K562 (cell line): ENCODE measurements around the gene STAG2. TPM values are rescaled to one million over a fixed set of nuclear protein-coding genes. Genes with fewer than 3 reads are reported as not detected.

Source experiments
- ATAC-seq: fragments of 200-7000 bp; cut with Tn5 transposase; 3 replicates; pipeline ENCODE4 v1.9.1; 2020; ENCODE audit warnings: moderate library complexity
- BruUV-seq: library from RNA; stranded (reverse); fragments of 400-500 nt; replicated peaks from 2 replicates; lab custom pipeline; 2021; lab: Mats Ljungman, UMichigan
- CTCF ChIA-PET: fragments of 300-600 bp; formaldehyde crosslinking; extraction: SDS; loops from one replicate; lab custom pipeline; 2021; ENCODE audit warnings: low intra/inter-chr PET ratio; lab: Yijun Ruan, JAX
- POLR2A ChIA-PET: fragments of 300-600, 350-650 bp; sonication (Branson Sonifier 250); formaldehyde crosslinking; extraction: SDS; loops from one replicate; lab custom pipeline; 2021; ENCODE audit warnings: antibody characterized with exemption, inconsistent platforms; lab: Yijun Ruan, JAX
- DNase-seq, 4 experiments: peaks; one replicate each; pipeline versions ENCODE4 v3.0.0 to v3.0.0-alpha.2; 2011 to 2018; ENCODE audit warnings: low spot score in 3 of 4, mixed read lengths in 3 of 4; ENCODE audit errors: extremely low read depth in 1 of 4
- FAIRE-seq: peaks from 2 replicates; lab custom pipeline; 2011; peaks lifted over from hg19 to GRCh38; lab: Jason Lieb, UNC
- H2AFZ ChIP-seq: 2 replicates; pipeline ENCODE4 v1.6.0; 2011; ENCODE audit warnings: low read depth, low read length, control low read depth, inconsistent platforms
- H3K27ac ChIP-seq: fragments of 200-600 bp; 3 replicates; pipeline ENCODE4 v1.8.0; 2011; ENCODE audit warnings: low read depth, mild to moderate bottlenecking, control low read depth, inconsistent platforms, low read length, moderate library complexity, mixed read lengths; ENCODE audit errors: extremely low read depth
- H3K27me3 ChIP-seq, 2 experiments: fragments of 300-600 bp in 1 of 2; 2 replicates in 1 of 2; 3 replicates in 1 of 2; pipeline versions ENCODE4 v1.6.0 to v1.8.0; 2011; ENCODE audit warnings: inconsistent platforms in 2 of 2, low read length in 2 of 2, mild to moderate bottlenecking in 1 of 2, mixed read lengths in 1 of 2, moderate library complexity in 1 of 2; ENCODE audit not compliant: control insufficient read depth in 2 of 2, insufficient read depth in 2 of 2
- H3K36me3 ChIP-seq: fragments of 300-600 bp; 3 replicates; pipeline ENCODE4 v1.8.0; 2011; ENCODE audit warnings: mild to moderate bottlenecking, low read length, inconsistent platforms; ENCODE audit not compliant: control insufficient read depth, insufficient read depth
- H3K4me1 ChIP-seq, 2 experiments: fragments of 200-600 bp in 1 of 2; replicated peaks in 1 of 2; 2 replicates in 1 of 2; 3 replicates in 1 of 2; pipeline versions ENCODE4 v1.5.1 to v1.8.0; 2011; ENCODE audit warnings: inconsistent platforms in 2 of 2, low read length in 2 of 2, mild to moderate bottlenecking in 1 of 2, mixed read lengths in 1 of 2, moderate library complexity in 1 of 2; ENCODE audit not compliant: control insufficient read depth in 2 of 2, insufficient read depth in 2 of 2
- H3K4me2 ChIP-seq: 2 replicates; pipeline ENCODE4 v1.6.1; 2011; ENCODE audit warnings: low read length, control low read depth, inconsistent platforms, mixed read lengths; ENCODE audit not compliant: insufficient read depth
- H3K4me3 ChIP-seq: fragments of 200-600 bp; sonication (generic), shearing (Covaris generic); 2 replicates; pipeline ENCODE4 v1.5.1; 2016; ENCODE audit warnings: control low read depth, inconsistent platforms
- H3K79me2 ChIP-seq: fragments of 200-600 bp; 3 replicates; pipeline ENCODE4 v1.8.0; 2011; ENCODE audit warnings: low read length, inconsistent platforms; ENCODE audit not compliant: control insufficient read depth, insufficient read depth
- H3K9ac ChIP-seq, 2 experiments: 2 replicates each; pipeline versions ENCODE4 v1.6.0 to v1.6.1; 2011; ENCODE audit warnings: low read depth in 2 of 2, low read length in 2 of 2, control low read depth in 1 of 2, inconsistent platforms in 1 of 2, mild to moderate bottlenecking in 1 of 2, mixed read lengths in 1 of 2; ENCODE audit not compliant: insufficient read depth in 1 of 2
- H3K9me1 ChIP-seq: one replicate; pipeline ENCODE4 v1.6.0; 2011; ENCODE audit warnings: inconsistent platforms, mild to moderate bottlenecking, low read length, moderate library complexity; ENCODE audit not compliant: control insufficient read depth, insufficient read depth
- H3K9me3 ChIP-seq: replicated peaks from 2 replicates; pipeline ENCODE4 v1.5.1; 2011; ENCODE audit warnings: low read depth, low read length, inconsistent platforms; ENCODE audit not compliant: control insufficient read depth, insufficient read depth
- H4K20me1 ChIP-seq: replicated peaks from 2 replicates; pipeline ENCODE4 v1.6.1; 2011; ENCODE audit warnings: low read length, inconsistent platforms, mixed read lengths; ENCODE audit not compliant: control insufficient read depth, insufficient read depth
- ADNP ChIP-seq: fragments of 200-800 bp; sonication (Bioruptor generic); IDR thresholded peaks from 2 replicates; pipeline ENCODE4 v1.6.1; 2016; ENCODE audit warnings: missing genetic modification characterization, missing compliant biosample characterization
- CCAR2 ChIP-seq: fragments of 200-400 bp; formaldehyde crosslinking; IDR thresholded peaks from 2 replicates; pipeline ENCODE4 v1.6.1; 2017; ENCODE audit warnings: mild to moderate bottlenecking, low read depth, low read length
- EP400 ChIP-seq: fragments of 450-650 bp; IDR thresholded peaks from 2 replicates; pipeline ENCODE4 v1.6.1; 2017; ENCODE audit warnings: antibody characterized with exemption, mild to moderate bottlenecking, moderate library complexity
- HCFC1 ChIP-seq: IDR thresholded peaks from 2 replicates; pipeline ENCODE4 v1.6.1; 2012; ENCODE audit warnings: low read depth, low read length, improper control_type of control experiment
- HMGN3 ChIP-seq: IDR thresholded peaks from 2 replicates; pipeline ENCODE4 v1.6.1; 2011; ENCODE audit warnings: borderline replicate concordance, low read depth, mild to moderate bottlenecking, mixed read lengths, low read length; ENCODE audit not compliant: insufficient read length; ENCODE audit errors: extremely low read depth
- KDM2B ChIP-seq: fragments of 250-450 bp; sonication (Bioruptor Pico); IDR thresholded peaks from 2 replicates; pipeline ENCODE4 v1.8.0; 2021; ENCODE audit warnings: mild to moderate bottlenecking, moderate library complexity
- KLF10 ChIP-seq: fragments of 250-450 bp; sonication (Bioruptor Pico); IDR thresholded peaks from 2 replicates; pipeline ENCODE4 v1.6.1; 2021; ENCODE audit warnings: matching md5 sums
- MBD2 ChIP-seq: sonication (generic); IDR thresholded peaks from 2 replicates; pipeline ENCODE4 v1.6.1; 2016; ENCODE audit warnings: low read depth, borderline replicate concordance
- NELFE ChIP-seq: IDR thresholded peaks from 2 replicates; pipeline ENCODE4 v1.6.1; 2011; ENCODE audit warnings: mild to moderate bottlenecking; ENCODE audit not compliant: insufficient read depth, insufficient read length
- NRF1 ChIP-seq, 2 experiments: fragments of 450-650 bp; IDR thresholded peaks in 1 of 2; conservative IDR thresholded peaks in 1 of 2; 2 replicates each; pipeline ENCODE4 v1.6.1; 2014; ENCODE audit warnings: mild to moderate bottlenecking in 2 of 2
- PCBP2 ChIP-seq: fragments of 200-400 bp; formaldehyde crosslinking; IDR thresholded peaks from 2 replicates; pipeline ENCODE4 v1.6.1; 2018; ENCODE audit warnings: low read length, low read depth, mild to moderate bottlenecking, moderate library complexity; ENCODE audit not compliant: poor library complexity, severe bottlenecking
- RBM15 ChIP-seq: fragments of 200-400 bp; formaldehyde crosslinking; IDR thresholded peaks from 2 replicates; pipeline ENCODE4 v1.6.1; 2018; ENCODE audit warnings: mild to moderate bottlenecking, low read length, moderate library complexity; ENCODE audit not compliant: insufficient read depth
- RFX1 ChIP-seq: fragments of 450-650 bp; IDR thresholded peaks from 2 replicates; pipeline ENCODE4 v1.6.1; 2016; ENCODE audit warnings: mild to moderate bottlenecking, moderate library complexity
- TAF7 ChIP-seq: fragments of 450-650 bp; IDR thresholded peaks from 2 replicates; pipeline ENCODE4 v1.6.1; 2016; ENCODE audit warnings: missing genetic modification characterization, missing compliant biosample characterization
- TEAD1 ChIP-seq, 2 experiments: fragments of 450-650 bp in 1 of 2; sonication (generic) in 1 of 2; formaldehyde crosslinking; IDR thresholded peaks; 2 replicates each; pipeline versions ENCODE4 v1.4.0 to v1.8.0; 2020 to 2022; ENCODE audit warnings: mild to moderate bottlenecking in 2 of 2, missing genetic modification reagents in 1 of 2
- TFAP4 ChIP-seq: sonication (generic); formaldehyde crosslinking; IDR thresholded peaks from 2 replicates; pipeline ENCODE4 v1.8.0; 2022; ENCODE audit warnings: missing genetic modification reagents, mild to moderate bottlenecking, moderate library complexity, borderline replicate concordance
- TRIM28 ChIP-seq: fragments of 450-650 bp; IDR thresholded peaks from 2 replicates; pipeline ENCODE4 v1.6.1; 2017
- XRCC4 ChIP-seq: IDR thresholded peaks from one replicate; pipeline ENCODE4 v1.6.1; 2011; ENCODE audit not compliant: insufficient read depth, insufficient read length; ENCODE audit errors: extremely low read depth
- ZBTB17 ChIP-seq: fragments of 450-650 bp; formaldehyde crosslinking; IDR thresholded peaks from 2 replicates; pipeline ENCODE4 v1.4.0; 2020; ENCODE audit warnings: mild to moderate bottlenecking
- ZNF124 ChIP-seq: sonication (generic); formaldehyde crosslinking; IDR thresholded peaks from 2 replicates; pipeline ENCODE4 v1.8.1; 2022; ENCODE audit warnings: missing genetic modification reagents
- ZNF316 ChIP-seq: fragments of 450-650 bp; IDR thresholded peaks from 2 replicates; pipeline ENCODE4 v1.6.1; 2016
- ZNF395 ChIP-seq: fragments of 200-800 bp; sonication (Bioruptor generic); IDR thresholded peaks from 2 replicates; pipeline ENCODE4 v1.6.1; 2017; ENCODE audit warnings: missing genetic modification characterization, missing compliant biosample characterization
- WGBS: fragments of 100-300 bp; shearing (Covaris generic); methylation state at CpG from one replicate; pipeline ENCODE4 v1.1.6; 2016; ENCODE audit warnings: low coverage, mixed read lengths; ENCODE audit not compliant: insufficient coverage; ENCODE audit errors: missing lambda C conversion rate; 5-methylcytosine and 5-hydroxymethylcytosine counted together
- in situ Hi-C: fragments of 300-500 bp; cut with MboI; formaldehyde crosslinking; loops from 4 replicates; pipeline ENCODE4 v1.15.0; 2018; ENCODE audit warnings: inconsistent platforms, mixed read lengths
- intact Hi-C: fragments of 100-400 bp; cut with micrococcal nuclease; formaldehyde crosslinking; loops from 2 replicates; pipeline ENCODE4 v1.14.2; 2022
- polyA plus RNA-seq, 8 experiments: library from polyadenylated mRNA; depleted of rRNA in 4 of 8; stranded (reverse) in 5 of 8; unstranded in 3 of 8; fragments of >200 nt; fragmentation: Nextera tagmentation in 2 of 8; fragmentation: Illumina TruSeq in 1 of 8; extraction: Ambion mirVana in 2 of 8; extraction: Trizol in 1 of 8; gene quantifications; 2 replicates each; pipeline versions ENCODE4 v1.2.1 to v1.2.3, GENCODE V29; 2011 to 2014; ENCODE audit warnings: inconsistent platforms in 1 of 8, missing spikeins in 1 of 8
- total RNA-seq, 7 experiments: library from RNA; depleted of rRNA in 6 of 7; stranded (reverse); fragments of >200 nt in 6 of 7; fragmentation: Illumina TruSeq in 2 of 7; extraction: Trizol in 2 of 7; gene quantifications; 2 replicates each; pipeline versions ENCODE4 v1.2.1 to v1.2.3, GENCODE V29; 2011 to 2021; ENCODE audit warnings: low replicate concordance in 1 of 7
- TF ChIP-seq, protein P1 (sequence below): fragments of 250-450 bp; sonication (Bioruptor Pico); IDR thresholded peaks from 2 replicates; pipeline ENCODE4 v1.8.0; 2022; ENCODE audit warnings: inconsistent platforms, mild to moderate bottlenecking, moderate library complexity, borderline replicate concordance

Gene STAG2
- total and polyA plus RNA-seq, 9 of the 15 experiments (the other 6 are each of a cell fraction or from before 2014, with no cell fraction given), result 40.3 to 133 (median 90.1) TPM

DNA sequence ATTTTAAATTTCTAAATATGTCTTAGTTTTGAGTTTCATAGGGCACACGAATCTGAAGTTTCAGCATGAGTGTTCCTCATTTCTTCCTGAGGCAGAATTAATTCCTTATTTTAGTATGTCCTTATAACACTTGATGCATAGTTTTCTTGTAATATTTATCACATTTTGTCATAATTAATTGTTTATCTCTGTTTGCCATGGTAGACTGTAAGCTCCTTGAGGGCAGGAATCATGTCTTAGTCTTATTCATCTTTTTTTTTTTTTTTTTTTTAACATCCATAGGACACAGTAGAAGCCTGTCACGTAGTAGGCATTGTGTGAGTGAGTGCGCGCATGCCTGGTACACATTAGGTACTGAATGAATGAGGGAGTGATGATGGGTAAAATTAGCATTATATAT lies 131.7 kb downstream of the STAG2 start:
- H2AFZ ChIP-seq, result no peak overlapping the region
- no peak overlapping the region for H3K4me3 ChIP-seq
- no peak overlapping the region for H3K4me2 ChIP-seq
- no peaks in the 10 kb centered on the region for H4K20me1 ChIP-seq
- no peak for FAIRE-seq
- in situ Hi-C loops, result no loop called here
- 97% methylated on average over 2 of the region's 4 CpGs for WGBS
- no peak overlapping the region for H3K9ac ChIP-seq
- no peaks in the 10 kb centered on the region for H3K79me2 ChIP-seq
- POLR2A ChIA-PET, result no interaction called here
- CTCF ChIA-PET, result no interaction called here
- H3K36me3 ChIP-seq, result peaks cover 79% of the 10 kb centered on the region
- no peaks in the 10 kb centered on the region; the same call in 1 of the 2 replicates for H3K9me3 ChIP-seq
- TF ChIP-seq CCAR2, result no peak
- TF ChIP-seq TRIM28, result peak; percentile 85; the same call in 1 of the 2 replicates
- no peak for TF ChIP-seq TFAP4 (CRISPR knock-in tag)
- TF ChIP-seq RFX1, result no peak
- TF ChIP-seq ADNP (tag), result peak; percentile 74
- TF ChIP-seq RBM15, result no peak
- TF ChIP-seq, protein P1, sequence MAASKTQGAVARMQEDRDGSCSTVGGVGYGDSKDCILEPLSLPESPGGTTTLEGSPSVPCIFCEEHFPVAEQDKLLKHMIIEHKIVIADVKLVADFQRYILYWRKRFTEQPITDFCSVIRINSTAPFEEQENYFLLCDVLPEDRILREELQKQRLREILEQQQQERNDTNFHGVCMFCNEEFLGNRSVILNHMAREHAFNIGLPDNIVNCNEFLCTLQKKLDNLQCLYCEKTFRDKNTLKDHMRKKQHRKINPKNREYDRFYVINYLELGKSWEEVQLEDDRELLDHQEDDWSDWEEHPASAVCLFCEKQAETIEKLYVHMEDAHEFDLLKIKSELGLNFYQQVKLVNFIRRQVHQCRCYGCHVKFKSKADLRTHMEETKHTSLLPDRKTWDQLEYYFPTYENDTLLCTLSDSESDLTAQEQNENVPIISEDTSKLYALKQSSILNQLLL (CRISPR knock-in tag), result no peak
- TF ChIP-seq HMGN3, result no peak
- no peak for TF ChIP-seq HCFC1
- TF ChIP-seq TEAD1 (CRISPR knock-in tag; IDR thresholded peaks at IDR 0.05), result no peak
- TF ChIP-seq ZBTB17 (CRISPR knock-in tag), result no peak
- TF ChIP-seq TAF7, result no peak
- peak; percentile 88 for TF ChIP-seq ZNF316
- no peak for TF ChIP-seq MBD2
- TF ChIP-seq EP400, result no peak
- no peak for TF ChIP-seq ZNF124 (CRISPR knock-in tag)
- TF ChIP-seq KLF10 (CRISPR knock-in tag), result no peak
- no peak for TF ChIP-seq NRF1 (conservative IDR thresholded peaks at IDR 0.05 in 1 of 2, IDR thresholded peaks at IDR 0.05 in 1 of 2)
- no peak for TF ChIP-seq ZNF395
- TF ChIP-seq PCBP2, result no peak
- TF ChIP-seq XRCC4, result no peak
- no peak for TF ChIP-seq KDM2B (CRISPR knock-in tag)
- no peak for TF ChIP-seq NELFE
- no peaks in the 10 kb centered on the region for H3K27me3 ChIP-seq
- no peak overlapping the region for H3K27ac ChIP-seq
- intact Hi-C loops, result no loop called here
- H3K4me1 ChIP-seq, result no peaks in the 10 kb centered on the region
- no peaks in the 10 kb centered on the region for H3K9me1 ChIP-seq
- DNase-seq, result no peak
- no TSS peak for BruUV-seq
- ATAC-seq, result no peak
